Measurements from ENCODE around the gene DCLK1. TPM values are rescaled to one million over a fixed set of nuclear protein-coding genes. Genes with fewer than 3 reads are reported as not detected.
A peak's percentile ranks its signal among the peaks of the same experiment; 100 is the strongest.

Gene DCLK1
- total RNA-seq, 1 donor from 2014 or later = 7.9 TPM

- TF ChIP-seq, protein P1, sequence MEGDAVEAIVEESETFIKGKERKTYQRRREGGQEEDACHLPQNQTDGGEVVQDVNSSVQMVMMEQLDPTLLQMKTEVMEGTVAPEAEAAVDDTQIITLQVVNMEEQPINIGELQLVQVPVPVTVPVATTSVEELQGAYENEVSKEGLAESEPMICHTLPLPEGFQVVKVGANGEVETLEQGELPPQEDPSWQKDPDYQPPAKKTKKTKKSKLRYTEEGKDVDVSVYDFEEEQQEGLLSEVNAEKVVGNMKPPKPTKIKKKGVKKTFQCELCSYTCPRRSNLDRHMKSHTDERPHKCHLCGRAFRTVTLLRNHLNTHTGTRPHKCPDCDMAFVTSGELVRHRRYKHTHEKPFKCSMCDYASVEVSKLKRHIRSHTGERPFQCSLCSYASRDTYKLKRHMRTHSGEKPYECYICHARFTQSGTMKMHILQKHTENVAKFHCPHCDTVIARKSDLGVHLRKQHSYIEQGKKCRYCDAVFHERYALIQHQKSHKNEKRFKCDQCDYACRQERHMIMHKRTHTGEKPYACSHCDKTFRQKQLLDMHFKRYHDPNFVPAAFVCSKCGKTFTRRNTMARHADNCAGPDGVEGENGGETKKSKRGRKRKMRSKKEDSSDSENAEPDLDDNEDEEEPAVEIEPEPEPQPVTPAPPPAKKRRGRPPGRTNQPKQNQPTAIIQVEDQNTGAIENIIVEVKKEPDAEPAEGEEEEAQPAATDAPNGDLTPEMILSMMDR (IDR thresholded peaks at IDR 0.05) = no peak
- peaks cover 41% of the 10 kb centered on the region for H3K27me3 Mint-ChIP-seq (ENCODE audit: low read depth)
- peaks cover 23% of the 10 kb centered on the region for H3K9me3 Mint-ChIP-seq (ENCODE audit: low read depth)
- H3K36me3 Mint-ChIP-seq (ENCODE audit: low read depth) = peaks cover 7% of the 10 kb centered on the region
- H3K27ac Mint-ChIP-seq (ENCODE audit: unreplicated experiment) = no peak overlapping the region
- DNase-seq (ENCODE audit: low spot score) = no peak
- H3K4me1 Mint-ChIP-seq (ENCODE audit: low read depth) = peaks cover 17% of the 10 kb centered on the region
- peak overlapping the region; percentile 45 for H3K4me3 Mint-ChIP-seq (ENCODE audit: unreplicated experiment)
Measured at GRCh38 chr13:36154567-36155291, 23.5 kb upstream of the DCLK1 start.

DNA sequence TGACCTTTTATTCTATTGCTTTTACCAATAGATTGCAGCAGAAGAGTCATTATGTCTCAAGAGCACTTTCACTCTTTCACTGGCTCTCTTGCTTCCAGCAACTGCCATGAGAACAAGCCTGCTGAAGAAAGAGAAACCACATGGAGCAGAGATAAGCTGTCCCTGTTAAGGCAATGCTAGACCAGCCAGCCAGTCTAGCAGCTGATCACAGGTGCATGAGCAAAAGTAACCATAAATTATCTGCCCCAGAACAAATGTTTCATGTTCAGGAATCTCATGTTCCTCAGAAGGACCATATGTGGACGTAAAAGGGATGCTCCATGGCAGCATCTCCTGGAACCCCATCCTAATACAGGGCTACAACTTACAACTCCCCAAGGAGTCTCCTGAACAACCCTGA is 20.4 kb upstream of the DCLK1 start:
- no peak for DNase-seq (ENCODE audit: low spot score)
- Mint-ChIP-seq H3K36me3 (ENCODE audit: low read depth) (peaks cover 8% of the 10 kb centered on the region), H3K9me3 (ENCODE audit: low read depth) (peaks cover 25% of the 10 kb centered on the region), H3K4me1 (ENCODE audit: low read depth) (peaks cover 14% of the 10 kb centered on the region), H3K4me3 (ENCODE audit: unreplicated experiment) (no peak overlapping the region), H3K27ac (ENCODE audit: unreplicated experiment) (no peak overlapping the region), H3K27me3 (ENCODE audit: low read depth) (peaks cover 31% of the 10 kb centered on the region)
- TF ChIP-seq, protein P1 (IDR thresholded peaks at IDR 0.05) = no peak

DNA sequence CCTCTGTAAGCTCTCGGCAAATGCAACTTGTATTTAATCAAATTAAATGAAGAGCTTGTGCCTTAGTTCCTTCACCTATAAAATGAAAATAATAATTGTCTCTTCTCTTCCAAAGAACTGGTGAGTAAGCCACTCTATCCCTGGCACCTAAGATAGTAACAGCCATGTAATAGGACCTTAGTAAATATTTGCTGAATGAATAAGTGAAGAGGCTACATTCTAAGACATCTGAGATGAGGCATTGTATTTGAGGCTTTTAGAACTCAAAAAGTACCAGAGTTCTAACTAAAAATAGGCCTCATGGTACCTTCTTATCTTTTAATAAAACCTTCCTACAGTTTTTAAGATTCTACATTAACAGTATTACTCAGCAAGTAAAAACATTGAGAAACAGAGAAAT is 17.3 kb upstream of the DCLK1 start:
- H3K36me3 Mint-ChIP-seq (ENCODE audit: low read depth) = peaks cover 2% of the 10 kb centered on the region
- no peak for DNase-seq (ENCODE audit: low spot score)
- no peak overlapping the region for H3K27ac Mint-ChIP-seq (ENCODE audit: unreplicated experiment)
- H3K9me3 Mint-ChIP-seq (ENCODE audit: low read depth) = peaks cover 23% of the 10 kb centered on the region
- H3K27me3 Mint-ChIP-seq (ENCODE audit: low read depth) = peaks cover 8% of the 10 kb centered on the region
- peaks cover 10% of the 10 kb centered on the region for H3K4me1 Mint-ChIP-seq (ENCODE audit: low read depth)
- no peak overlapping the region for H3K4me3 Mint-ChIP-seq (ENCODE audit: unreplicated experiment)
- TF ChIP-seq, protein P1 (IDR thresholded peaks at IDR 0.05) = no peak

- no peak overlapping the region for H3K27ac Mint-ChIP-seq (ENCODE audit: unreplicated experiment)
- H3K9me3 Mint-ChIP-seq (ENCODE audit: low read depth) = peaks cover 23% of the 10 kb centered on the region
- peaks cover 2% of the 10 kb centered on the region for H3K36me3 Mint-ChIP-seq (ENCODE audit: low read depth)
- DNase-seq (ENCODE audit: low spot score) = no peak
- TF ChIP-seq, protein P1 (IDR thresholded peaks at IDR 0.05) = no peak
- peaks cover 15% of the 10 kb centered on the region for H3K4me1 Mint-ChIP-seq (ENCODE audit: low read depth)
- peaks cover 5% of the 10 kb centered on the region for H3K27me3 Mint-ChIP-seq (ENCODE audit: low read depth)
- no peak overlapping the region for H3K4me3 Mint-ChIP-seq (ENCODE audit: unreplicated experiment)
Measured at GRCh38 chr13:36147330-36147729, 16.1 kb upstream of the DCLK1 start.

GRCh38 chr13:36146511-36147269 is 15.5 kb upstream of the DCLK1 start:
- no peak for DNase-seq (ENCODE audit: low spot score)
- TF ChIP-seq, protein P1 (IDR thresholded peaks at IDR 0.05) = no peak
- Mint-ChIP-seq H3K9me3 (ENCODE audit: low read depth) (peaks cover 18% of the 10 kb centered on the region), H3K27ac (ENCODE audit: unreplicated experiment) (no peak overlapping the region), H3K4me1 (ENCODE audit: low read depth) (peaks cover 15% of the 10 kb centered on the region), H3K4me3 (ENCODE audit: unreplicated experiment) (no peak overlapping the region), H3K36me3 (ENCODE audit: low read depth) (peaks cover 2% of the 10 kb centered on the region), H3K27me3 (ENCODE audit: low read depth) (peaks cover 7% of the 10 kb centered on the region)
